HG02763 (cell line): ENCODE data around the gene RSF1.
"Not testable (repeated sequence)": the region's sequence is repeated elsewhere in the genome, so short reads cannot be mapped to it uniquely, and the experiment has no call there.

Source experiments
- ATAC-seq: cut with Tn5 transposase; IDR thresholded peaks from one replicate; pipeline ENCODE4 v1.9.1; 2021; ENCODE audit warnings: mild to moderate bottlenecking, moderate library complexity; ENCODE audit not compliant: unreplicated experiment

RSF1 gene

DNA sequence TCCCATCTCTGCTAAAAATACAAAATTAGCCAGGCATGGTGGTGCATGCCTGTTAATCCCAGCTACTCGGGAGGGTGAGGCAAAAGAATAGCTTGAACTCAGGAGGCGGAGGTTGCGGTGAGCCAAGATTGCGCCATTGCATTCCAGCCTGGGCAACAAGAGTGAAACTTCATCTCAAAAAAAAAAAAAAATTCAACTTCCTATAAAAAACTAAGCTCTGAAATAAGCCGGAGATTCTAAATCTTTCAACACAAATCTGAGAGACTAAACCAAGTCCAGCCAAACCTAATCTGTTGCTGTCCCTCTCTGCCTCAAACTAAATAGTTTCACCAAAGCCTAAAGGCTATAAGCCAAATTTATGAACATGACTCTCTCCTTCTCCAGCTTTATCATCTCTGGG is 186.6 kb downstream of the RSF1 start:
- ATAC-seq, result not testable (repeated sequence)

DNA sequence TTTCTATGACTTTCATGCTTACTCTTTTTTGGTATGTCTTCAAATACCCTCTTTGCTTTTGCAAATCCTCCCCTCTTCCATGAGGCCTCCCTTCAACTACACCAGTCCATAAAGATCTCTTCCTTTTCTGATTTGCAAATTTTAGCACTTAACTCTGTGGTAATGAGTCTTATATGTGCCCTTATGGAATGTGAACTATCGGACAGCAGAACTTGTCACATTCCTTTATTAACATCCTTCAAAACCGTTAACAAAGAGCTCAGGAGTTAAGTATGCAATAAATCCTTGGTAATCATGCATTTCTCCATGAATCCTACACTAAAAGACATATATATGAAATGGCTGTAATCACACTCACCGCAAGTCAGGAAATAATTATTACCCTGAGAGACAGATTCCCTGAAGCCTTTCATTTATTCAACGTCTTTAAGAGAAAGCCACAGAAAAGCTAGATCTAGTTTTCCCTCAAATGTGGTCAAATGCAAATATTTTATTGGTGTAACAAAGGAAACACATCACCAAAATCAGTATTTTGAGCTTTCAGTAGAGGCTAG is 190.3 kb downstream of the RSF1 start:
- ATAC-seq, result no peak

DNA sequence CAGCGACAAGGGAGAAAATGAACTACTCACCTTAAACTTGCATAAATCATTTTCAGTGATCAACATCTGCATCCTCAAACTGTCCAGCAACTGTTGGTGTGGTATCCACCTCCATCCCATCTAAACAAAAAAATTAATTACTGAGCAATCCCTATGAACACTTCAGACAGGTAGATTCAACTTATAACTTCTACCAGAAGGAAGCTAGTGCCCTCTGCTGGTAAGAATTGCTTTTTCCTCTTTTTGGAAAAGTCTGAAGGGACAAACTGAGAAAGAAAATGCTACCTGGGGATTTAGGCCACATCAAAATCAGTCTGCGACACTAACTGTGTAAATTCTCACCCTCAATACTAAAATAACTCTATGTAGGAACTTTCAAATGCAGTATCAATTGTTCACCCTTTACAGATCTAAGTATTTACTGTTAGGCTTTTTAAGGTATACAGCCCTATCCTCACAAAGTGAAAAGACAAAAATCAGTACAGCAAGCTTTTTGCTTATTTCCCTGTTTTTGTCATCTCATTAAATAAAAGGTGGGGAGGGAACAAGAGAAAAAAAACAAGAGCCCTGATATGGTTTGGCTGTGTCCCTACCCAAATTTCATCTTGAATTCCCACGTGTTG is 200.8 kb downstream of the RSF1 start:
- ATAC-seq, result no peak

DNA sequence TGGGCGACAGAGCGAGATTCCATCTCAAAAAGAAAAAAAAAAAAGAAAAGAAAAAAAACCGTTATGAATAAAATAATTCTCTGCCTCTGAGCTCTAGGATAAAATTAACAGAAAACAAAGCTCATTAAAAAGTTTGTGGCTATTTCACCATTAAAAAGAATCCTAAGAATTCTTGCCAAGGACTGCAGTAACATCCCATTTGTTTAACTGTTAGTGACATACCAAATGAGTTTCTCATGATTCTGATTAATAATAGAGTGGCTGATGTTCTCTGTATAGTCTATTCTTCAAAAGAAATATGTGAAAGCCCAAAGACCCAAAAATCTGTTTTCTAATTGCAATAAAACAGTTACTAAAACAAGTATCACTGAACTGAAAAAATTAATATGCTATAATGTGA is 202.6 kb downstream of the RSF1 start:
- no peak for ATAC-seq

DNA sequence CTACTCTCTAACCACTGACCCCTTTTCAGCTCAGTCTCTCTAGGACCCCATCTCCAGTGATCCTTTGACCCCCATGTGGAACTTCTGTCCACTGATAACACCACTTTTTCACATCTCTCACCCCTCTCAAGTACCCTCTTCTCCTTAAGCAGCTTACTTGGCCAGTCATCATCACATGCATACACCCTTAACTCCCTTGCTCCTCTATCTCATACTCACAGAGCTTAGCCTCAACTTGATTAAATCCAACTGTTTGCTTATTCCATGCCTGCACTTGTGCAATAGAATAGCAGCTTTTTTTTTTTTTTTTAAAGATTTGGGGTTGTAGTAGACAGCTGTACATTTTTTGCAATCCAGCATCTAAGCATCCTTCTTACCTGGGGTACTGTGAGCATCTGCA is 208.6 kb downstream of the RSF1 start:
- no peak for ATAC-seq
